HepG2 (cell line): ENCODE data around the gene ACSBG1. TPM values are rescaled to one million over a fixed set of nuclear protein-coding genes. Genes with fewer than 3 reads are reported as not detected.
"Not testable (repeated sequence)": the region's sequence is repeated elsewhere in the genome, so short reads cannot be mapped to it uniquely, and the experiment has no call there.

Experiments
- ATAC-seq: fragments of 200-7000 bp; cut with Tn5 transposase; 3 replicates; pipeline ENCODE4 v1.9.1; 2020; ENCODE audit warnings: mild to moderate bottlenecking, moderate library complexity
- BruUV-seq: library from RNA; stranded (reverse); fragments of 400-500 nt; replicated peaks from 2 replicates; lab custom pipeline; 2021; lab: Mats Ljungman, UMichigan
- CTCF ChIA-PET: fragments of 300-600 bp; formaldehyde crosslinking; extraction: SDS; loops from one replicate; lab custom pipeline; 2021; ENCODE audit warnings: low total read pairs, inconsistent platforms, low intra/inter-chr PET ratio; lab: Yijun Ruan, JAX
- POLR2A ChIA-PET: fragments of 350-600 bp; sonication (Branson Sonifier 250); formaldehyde crosslinking; loops from one replicate; lab custom pipeline; 2020; ENCODE audit warnings: antibody characterized with exemption, inconsistent platforms; lab: Yijun Ruan, JAX
- DNase-seq: peaks from one replicate; pipeline ENCODE4 v3.0.0-alpha.2; 2015; ENCODE audit warnings: low spot score
- FAIRE-seq: peaks from 3 replicates; lab custom pipeline; 2011; peaks lifted over from hg19 to GRCh38; lab: Jason Lieb, UNC
- H2AFZ ChIP-seq: one replicate; pipeline ENCODE4 v1.6.1; 2011; ENCODE audit warnings: low read length, inconsistent platforms
- H3K27ac ChIP-seq: fragments of 300-600 bp; 3 replicates; pipeline ENCODE4 v1.8.0; 2011; ENCODE audit warnings: mixed run types, mild to moderate bottlenecking, mixed read lengths, low read length, inconsistent platforms; ENCODE audit not compliant: insufficient read depth; ENCODE audit errors: extremely low read length
- H3K27me3 ChIP-seq, 2 experiments: fragments of 200-600 bp in 1 of 2; 2 replicates in 1 of 2; 3 replicates in 1 of 2; pipeline versions ENCODE4 v1.6.0 to v1.8.0; 2011; ENCODE audit warnings: low read length in 2 of 2, mild to moderate bottlenecking in 2 of 2, moderate library complexity in 2 of 2, inconsistent platforms in 1 of 2; ENCODE audit not compliant: insufficient read depth in 2 of 2, control insufficient read depth in 1 of 2
- H3K36me3 ChIP-seq, 2 experiments: fragments of 200-600 bp in 1 of 2; replicated peaks in 1 of 2; 2 replicates in 1 of 2; 3 replicates in 1 of 2; pipeline versions ENCODE4 v1.5.1 to v1.8.0; 2011; ENCODE audit warnings: low read length in 2 of 2, inconsistent platforms in 1 of 2; ENCODE audit not compliant: insufficient read depth in 2 of 2, control insufficient read depth in 1 of 2
- H3K4me1 ChIP-seq: 2 replicates; pipeline ENCODE4 v1.5.1; 2012; ENCODE audit warnings: low read length, inconsistent platforms; ENCODE audit not compliant: insufficient read depth
- H3K4me2 ChIP-seq: 2 replicates; pipeline ENCODE4 v1.6.0; 2011; ENCODE audit warnings: low read depth, low read length, inconsistent platforms
- H3K4me3 ChIP-seq, 3 experiments: fragments of 200-600 bp in 1 of 3; sonication (generic), shearing (Covaris generic) in 1 of 3; replicated peaks in 1 of 3; 2 replicates each; pipeline ENCODE4 v1.5.1; 2011 to 2016; ENCODE audit warnings: low read length in 3 of 3, inconsistent platforms in 2 of 3, low read depth in 2 of 3, mild to moderate bottlenecking in 2 of 3, control low read depth in 1 of 3, mixed read lengths in 1 of 3; ENCODE audit not compliant: insufficient read depth in 1 of 3
- H3K79me2 ChIP-seq: one replicate; pipeline ENCODE4 v1.6.1; 2011; ENCODE audit warnings: low read length, inconsistent platforms; ENCODE audit not compliant: insufficient read depth
- H3K9ac ChIP-seq: 2 replicates; pipeline ENCODE4 v1.6.0; 2011; ENCODE audit warnings: mild to moderate bottlenecking, low read depth, low read length, inconsistent platforms; ENCODE audit not compliant: insufficient read depth
- H3K9me3 ChIP-seq: 2 replicates; pipeline ENCODE4 v1.5.1; 2012; ENCODE audit warnings: mild to moderate bottlenecking, low read length
- H4K20me1 ChIP-seq: 2 replicates; pipeline ENCODE4 v1.6.0; 2011; ENCODE audit warnings: inconsistent platforms, mild to moderate bottlenecking, low read length, moderate library complexity; ENCODE audit not compliant: insufficient read depth
- WGBS: methylation state at CpG from one replicate; pipeline ENCODE4 v1.1.6; 2017; ENCODE audit warnings: low lambda C conversion rate; 5-methylcytosine and 5-hydroxymethylcytosine counted together
- in situ Hi-C: cut with HindIII; loops from 2 replicates; pipeline ENCODE4 v1.10.0; 2017; ENCODE audit warnings: low pct_unique_long_range_greater_than_20kb; ENCODE audit not compliant: extremely low pct_ligation_motif_present
- intact Hi-C: fragments of 100-400 bp; cut with micrococcal nuclease; formaldehyde crosslinking; loops from one replicate; pipeline ENCODE4 v1.10.0; 2022; ENCODE audit not compliant: unreplicated experiment
- polyA plus RNA-seq, 8 experiments: library from polyadenylated mRNA; depleted of rRNA in 3 of 8; stranded (reverse) in 7 of 8; unstranded in 1 of 8; fragments of >200 nt; fragmentation: Illumina TruSeq in 4 of 8; extraction: Trizol in 4 of 8; gene quantifications; 2 replicates each; pipeline versions ENCODE4 v1.2.1 to v1.2.3, GENCODE V29; 2011 to 2016; ENCODE audit warnings: low read depth in 4 of 8, missing spikeins in 1 of 8, mixed read lengths in 1 of 8; ENCODE audit not compliant: insufficient read depth in 1 of 8
- total RNA-seq, 5 experiments: library from RNA; depleted of rRNA; stranded (reverse); fragments of >200 nt; fragmentation: Illumina TruSeq; extraction: Trizol; gene quantifications; 2 replicates each; pipeline ENCODE4 v1.2.3, GENCODE V29; 2016; ENCODE audit warnings: low read depth in 1 of 5
- TF ChIP-seq, protein P1 (sequence below): sonication (generic); formaldehyde crosslinking; IDR thresholded peaks from 2 replicates; pipeline ENCODE4 v1.4.0; 2020; ENCODE audit warnings: missing genetic modification reagents

The ACSBG1 gene
- total and polyA plus RNA-seq, 2 of the 13 experiments (the other 11 are each of a cell fraction or from before 2014, with no cell fraction given): 0.35 to 0.81 TPM

DNA sequence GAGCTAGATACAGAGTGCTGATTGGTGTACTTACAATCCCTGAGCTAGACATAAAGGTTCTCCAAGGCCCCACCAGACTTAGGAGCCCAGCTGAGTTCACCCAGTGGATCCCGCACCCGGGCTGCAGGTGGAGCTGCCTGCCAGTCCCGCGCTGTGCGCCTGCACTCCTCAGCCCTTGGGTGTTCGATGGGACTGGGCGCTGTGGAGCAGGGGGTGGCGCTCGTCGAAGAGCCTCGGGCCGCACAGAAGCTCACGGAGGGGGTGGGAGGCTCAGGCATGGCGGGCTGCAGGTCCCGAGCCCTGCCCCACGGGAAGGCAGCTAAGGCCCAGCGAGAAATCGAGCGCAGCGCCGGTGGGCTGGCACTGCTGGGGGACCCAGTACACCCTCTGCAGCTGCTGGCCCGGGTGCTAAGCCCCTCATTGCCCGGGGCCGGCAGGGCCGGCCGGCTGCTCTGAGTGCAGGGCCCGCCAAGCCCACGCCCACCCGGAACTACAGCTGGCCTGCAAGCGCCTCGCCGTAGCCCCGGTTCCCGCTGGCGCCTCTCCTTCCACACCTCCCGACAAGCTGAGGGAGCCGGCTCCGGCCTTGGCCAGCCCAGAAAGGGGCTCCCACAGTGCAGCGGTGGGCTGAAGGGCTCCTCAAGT is 11.7 kb upstream of the ACSBG1 start:
- TF ChIP-seq, protein P1, sequence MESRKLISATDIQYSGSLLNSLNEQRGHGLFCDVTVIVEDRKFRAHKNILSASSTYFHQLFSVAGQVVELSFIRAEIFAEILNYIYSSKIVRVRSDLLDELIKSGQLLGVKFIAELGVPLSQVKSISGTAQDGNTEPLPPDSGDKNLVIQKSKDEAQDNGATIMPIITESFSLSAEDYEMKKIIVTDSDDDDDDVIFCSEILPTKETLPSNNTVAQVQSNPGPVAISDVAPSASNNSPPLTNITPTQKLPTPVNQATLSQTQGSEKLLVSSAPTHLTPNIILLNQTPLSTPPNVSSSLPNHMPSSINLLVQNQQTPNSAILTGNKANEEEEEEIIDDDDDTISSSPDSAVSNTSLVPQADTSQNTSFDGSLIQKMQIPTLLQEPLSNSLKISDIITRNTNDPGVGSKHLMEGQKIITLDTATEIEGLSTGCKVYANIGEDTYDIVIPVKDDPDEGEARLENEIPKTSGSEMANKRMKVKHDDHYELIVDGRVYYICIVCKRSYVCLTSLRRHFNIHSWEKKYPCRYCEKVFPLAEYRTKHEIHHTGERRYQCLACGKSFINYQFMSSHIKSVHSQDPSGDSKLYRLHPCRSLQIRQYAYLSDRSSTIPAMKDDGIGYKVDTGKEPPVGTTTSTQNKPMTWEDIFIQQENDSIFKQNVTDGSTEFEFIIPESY (CRISPR knock-in tag): 0 out of 2 replicates have a peak, but pooled peaks have one; percentile 32
- TF ChIP-seq, all 625 proteins: peak for 1; not testable (repeated sequence) for 624
- H3K36me3 ChIP-seq, H3K9ac ChIP-seq, CTCF ChIA-PET, H3K4me2 ChIP-seq, H3K79me2 ChIP-seq, DNase-seq, ATAC-seq, H3K27me3 ChIP-seq, BruUV-seq, H3K9me3 ChIP-seq, H3K27ac ChIP-seq, intact Hi-C loops, H3K4me3 ChIP-seq, H4K20me1 ChIP-seq, FAIRE-seq, H2AFZ ChIP-seq: not testable (repeated sequence)
- POLR2A ChIA-PET: interaction anchor here (1.6 kb wide), 1 partner anchor 53 kb away, joined by 4 read pairs; the partner anchor contains the start of gene SKIC8
- in situ Hi-C loops: loop anchor here (25.0 kb wide), 1 partner anchor 284 kb away; no protein-coding TSS in a partner anchor
- peaks cover 32% of the 10 kb centered on the region for H3K4me1 ChIP-seq
- 73% methylated on average over 14 of the region's 39 CpGs for WGBS

DNA sequence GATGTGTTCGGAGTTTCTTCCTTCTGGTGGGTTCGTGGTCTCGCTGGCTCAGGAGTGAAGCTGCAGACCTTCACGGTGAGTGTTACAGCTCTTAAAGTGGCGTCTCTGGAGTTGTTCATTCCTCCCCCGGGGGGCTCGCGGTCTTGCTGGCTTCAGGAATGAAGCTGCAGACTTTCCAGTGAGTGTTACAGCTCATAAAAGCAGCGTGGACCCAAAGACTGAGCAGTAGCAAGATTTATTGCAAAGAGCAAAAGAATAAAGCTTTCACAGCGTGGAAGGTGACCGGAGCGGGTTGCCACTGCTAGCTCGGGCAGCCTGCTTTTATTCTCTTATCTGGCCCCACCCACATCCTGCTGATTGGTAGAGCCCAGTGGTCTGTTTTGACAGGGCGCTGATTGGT is 11.0 kb upstream of the ACSBG1 start:
- H3K36me3 ChIP-seq, intact Hi-C loops, H3K4me2 ChIP-seq, H3K9me3 ChIP-seq, H3K79me2 ChIP-seq, BruUV-seq, FAIRE-seq, CTCF ChIA-PET, H3K27ac ChIP-seq, H4K20me1 ChIP-seq, H2AFZ ChIP-seq, ATAC-seq, H3K4me3 ChIP-seq, H3K27me3 ChIP-seq, DNase-seq, H3K9ac ChIP-seq: not testable (repeated sequence)
- 77% methylated on average over 9 of the region's 14 CpGs for WGBS
- peaks cover 32% of the 10 kb centered on the region for H3K4me1 ChIP-seq
- POLR2A ChIA-PET: interaction anchor here (1.6 kb wide), 1 partner anchor 54 kb away, joined by 4 read pairs; the partner anchor contains the start of gene SKIC8
- in situ Hi-C loops: loop anchor here (25.0 kb wide), 1 partner anchor 283 kb away; no protein-coding TSS in a partner anchor
